Brain pericyte (primary cell): Measurements from ENCODE around the gene RAP1A.

Source experiments
- DNase-seq: peaks from one replicate; pipeline ENCODE4 v3.0.0-alpha.2; 2012; ENCODE audit warnings: low read depth, low spot score

RAP1A gene

GRCh38 chr1:111719135-111719534 lies 99.5 kb downstream of the RAP1A start:
- DNase-seq, result no peak

GRCh38 chr1:111719674-111720132 lies 100.1 kb downstream of the RAP1A start:
- DNase-seq, result no peak

GRCh38 chr1:111720274-111720976 lies 100.8 kb downstream of the RAP1A start:
- no peak for DNase-seq

GRCh38 chr1:111720977-111721786 lies 101.6 kb downstream of the RAP1A start:
- DNase-seq, result no peak

- no peak for DNase-seq
Observed at GRCh38 chr1:111723091-111723806, 103.7 kb downstream of the RAP1A start.

- no peak for DNase-seq
Observed at GRCh38 chr1:111723871-111724270, 104.3 kb downstream of the RAP1A start.

- no peak for DNase-seq
Observed at GRCh38 chr1:111725192-111725591, 105.6 kb downstream of the RAP1A start.

- no peak for DNase-seq
Observed at GRCh38 chr1:111727056-111727455, 107.5 kb downstream of the RAP1A start.

- DNase-seq, result no peak
Observed at GRCh38 chr1:111729271-111729921, 109.8 kb downstream of the RAP1A start.

- DNase-seq, result no peak
Observed at GRCh38 chr1:111729946-111730681, 110.5 kb downstream of the RAP1A start.

GRCh38 chr1:111730706-111731105 lies 111.1 kb downstream of the RAP1A start:
- no peak for DNase-seq

- no peak for DNase-seq
Observed at GRCh38 chr1:111731956-111732355, 112.4 kb downstream of the RAP1A start.

- no peak for DNase-seq
Observed at GRCh38 chr1:111732718-111733117, 113.1 kb downstream of the RAP1A start.

GRCh38 chr1:111733183-111733991 lies 113.8 kb downstream of the RAP1A start:
- peak; percentile 90 for DNase-seq

- DNase-seq, result no peak
Observed at GRCh38 chr1:111733992-111734341, 114.4 kb downstream of the RAP1A start.

- DNase-seq, result no peak
Observed at GRCh38 chr1:111734426-111734825, 114.8 kb downstream of the RAP1A start.

GRCh38 chr1:111734856-111735255 lies 115.3 kb downstream of the RAP1A start:
- DNase-seq, result no peak

GRCh38 chr1:111735321-111735720 lies 115.7 kb downstream of the RAP1A start:
- DNase-seq, result no peak

GRCh38 chr1:111735858-111736544 lies 116.4 kb downstream of the RAP1A start:
- DNase-seq, result no peak
